ENCODE data around the gene PBX4.
"Not testable (repeated sequence)": the region's sequence is repeated elsewhere in the genome, so short reads cannot be mapped to it uniquely, and the experiment has no call there.

GRCh38 chr19:19598728-19599451 lies 19.6 kb downstream of the PBX4 start:
- TF ChIP-seq ZBTB33 (IDR thresholded peaks at IDR 0.05; ENCODE audit: extremely low read depth, insufficient replicate concordance, low read length); CTCF (IDR thresholded peaks at IDR 0.05 in 2 of 3, conservative IDR thresholded peaks at IDR 0.05 in 1 of 3; ENCODE audit: borderline replicate concordance in 1 of 3, insufficient read depth in 1 of 3, low read depth in 2 of 3, low read length in 2 of 3); TCF7L2 (IDR thresholded peaks at IDR 0.05; ENCODE audit: borderline replicate concordance, extremely low read depth, insufficient read depth, insufficient read length); POLR2A (IDR thresholded peaks at IDR 0.05; ENCODE audit: borderline replicate concordance, extremely low read depth, insufficient read depth, insufficient read length); SP1 (IDR thresholded peaks at IDR 0.05; ENCODE audit: low read depth); RAD21 (IDR thresholded peaks at IDR 0.05; ENCODE audit: low read depth); CEBPB (IDR thresholded peaks at IDR 0.05; ENCODE audit: low read depth); MAX (IDR thresholded peaks at IDR 0.05); POLR2AphosphoS5 (IDR thresholded peaks at IDR 0.05; ENCODE audit: low read depth, low read length); ZFX (IDR thresholded peaks at IDR 0.05); EZH2phosphoT487 (IDR thresholded peaks at IDR 0.05; ENCODE audit: borderline replicate concordance); SIN3A (IDR thresholded peaks at IDR 0.05; ENCODE audit: low read depth); JUND (IDR thresholded peaks at IDR 0.05): not testable (repeated sequence)
